Sigmoid colon (tissue), 7 donors: ENCODE results near the gene ZMIZ1. TPM values are rescaled to one million over a fixed set of nuclear protein-coding genes. Genes with fewer than 3 reads are reported as not detected.
A peak's percentile ranks its signal among the peaks of the same experiment; 100 is the strongest.

Source experiments
- DNase-seq: peaks from one replicate; pipeline ENCODE4 v3.0.0-alpha.2; 2019
- H3K27ac ChIP-seq, 4 donors: fragments of 200-600 bp; sonication (generic); one replicate each; pipeline ENCODE4 v1.5.1; 2016 to 2019; ENCODE audit warnings: mild to moderate bottlenecking in 1 of 4
- H3K27me3 ChIP-seq, 3 donors: fragments of 200-600 bp; sonication (generic); one replicate each; pipeline ENCODE4 v1.5.1; 2019; ENCODE audit warnings: mild to moderate bottlenecking in 1 of 3
- H3K36me3 ChIP-seq, 4 donors: fragments of 200-600 bp; sonication (generic); one replicate each; pipeline ENCODE4 v1.5.1; 2016 to 2019
- H3K4me1 ChIP-seq, 4 donors: fragments of 200-600 bp; sonication (generic); one replicate each; pipeline ENCODE4 v1.5.1; 2017 to 2019
- H3K4me3 ChIP-seq, 4 donors: fragments of 200-600 bp; sonication (generic); one replicate each; pipeline ENCODE4 v1.5.1; 2017 to 2019; ENCODE audit warnings: mild to moderate bottlenecking in 2 of 4, moderate library complexity in 1 of 4
- H3K9me3 ChIP-seq, 4 donors: fragments of 200-600 bp in 3 of 4; sonication (generic) in 3 of 4; one replicate each; pipeline versions ENCODE4 v1.5.1 to v1.6.1; 2013 to 2019
- CTCF ChIP-seq, 4 experiments: fragments of 450-650 bp in 3 of 4; fragments of 200-600 bp in 1 of 4; IDR thresholded peaks; one replicate each; pipeline ENCODE4 v1.5.1; 2016 to 2019; ENCODE audit warnings: antibody characterized with exemption in 4 of 4, mild to moderate bottlenecking in 3 of 4, moderate library complexity in 2 of 4
- EP300 ChIP-seq, 4 donors: sonication (generic); formaldehyde crosslinking; IDR thresholded peaks; one replicate each; pipeline ENCODE4 v1.6.1; 2017; ENCODE audit warnings: antibody characterized with exemption in 4 of 4
- POLR2A ChIP-seq, 2 donors: fragments of 450-650 bp; IDR thresholded peaks; one replicate each; pipeline ENCODE4 v1.6.1; 2016; ENCODE audit warnings: antibody characterized with exemption in 2 of 2, mild to moderate bottlenecking in 2 of 2, moderate library complexity in 2 of 2
- POLR2AphosphoS5 ChIP-seq, 4 donors: sonication (generic); formaldehyde crosslinking; IDR thresholded peaks; one replicate each; pipeline ENCODE4 v1.6.1; 2017; ENCODE audit warnings: antibody characterized with exemption in 4 of 4
- WGBS, 2 donors: extraction: QIAGEN DNeasy Blood & Tissue Kit; methylation state at CpG; one replicate each; pipeline ENCODE4 v1.1.7; 2013; 5-methylcytosine and 5-hydroxymethylcytosine counted together
- intact Hi-C: fragments of 100-400 bp; cut with DNase I; formaldehyde crosslinking; loops from one replicate; pipeline ENCODE4 v1.15.1; 2023
- polyA plus RNA-seq, 3 donors: library from polyadenylated mRNA; stranded (reverse); fragments of 200-250 nt; gene quantifications; one replicate each; pipeline ENCODE4 v1.2.3, GENCODE V29; 2013
- total RNA-seq, 4 donors: library from RNA; depleted of rRNA; stranded (reverse); fragments of >200 nt; gene quantifications; one replicate each; pipeline ENCODE4 v1.1.0, GENCODE V29; 2016
- donor health status: healthy with polysubstance abuse.
- donor health status: Bipolar disorder and iron deficiency.
- donor health status: healthy.

The ZMIZ1 gene
- total and polyA plus RNA-seq, 7 donors: 17.4 to 49.3 (median 31.5) TPM

- Histone ChIP-seq H3K4me1 (peaks cover 0 to 82% (median 78%) of the 10 kb centered on the region in 4 donors), H3K27ac (peak overlapping the region in 3 of 4 donors; percentile 93 to 98 (median 95)), H3K36me3 (peaks cover 0 to 14% (median 3%) of the 10 kb centered on the region in 4 donors), H3K27me3 (no peaks in the 10 kb centered on the region), H3K9me3 (no peaks in the 10 kb centered on the region), H3K4me3 (no peak overlapping the region)
- TF ChIP-seq POLR2AphosphoS5 (IDR thresholded peaks at IDR 0.05) (no peak), CTCF (IDR thresholded peaks at IDR 0.05) (no peak), POLR2A (IDR thresholded peaks at IDR 0.05) (no peak), EP300 (IDR thresholded peaks at IDR 0.05) (no peak)
- no peak for DNase-seq
- 92 to 93% methylated on average over 8 of the region's 8 CpGs for WGBS, 2 donors
- intact Hi-C loops: no loop called here
Observed at GRCh38 chr10:79234391-79235315, 165.9 kb downstream of the ZMIZ1 start.

- H3K36me3 ChIP-seq: peaks cover 0 to 6% (median 2%) of the 10 kb centered on the region in 4 donors
- DNase-seq: no peak
- H3K27ac ChIP-seq: peak overlapping the region; percentile 17 to 98 (median 94)
- no peak overlapping the region for H3K4me3 ChIP-seq
- peaks cover 0 to 86% (median 80%) of the 10 kb centered on the region in 4 donors for H3K4me1 ChIP-seq
- intact Hi-C loops: no loop called here
- no peaks in the 10 kb centered on the region for H3K9me3 ChIP-seq
- WGBS, 2 donors: 85 to 90% methylated on average over 10 of the region's 10 CpGs
- no peaks in the 10 kb centered on the region for H3K27me3 ChIP-seq
- no peak for TF ChIP-seq CTCF (IDR thresholded peaks at IDR 0.05)
- no peak for TF ChIP-seq POLR2A (IDR thresholded peaks at IDR 0.05)
- peak; percentile 31 to 76 (median 54) for TF ChIP-seq POLR2AphosphoS5 (IDR thresholded peaks at IDR 0.05)
Observed at GRCh38 chr10:79235765-79236432, 167.1 kb downstream of the ZMIZ1 start.

- peaks cover 0 to 92% (median 85%) of the 10 kb centered on the region in 4 donors for H3K4me1 ChIP-seq
- WGBS, 2 donors: 85 to 93% methylated on average over 9 of the region's 9 CpGs
- TF ChIP-seq EP300 (IDR thresholded peaks at IDR 0.05): no peak
- TF ChIP-seq POLR2A (IDR thresholded peaks at IDR 0.05): no peak
- no peak for TF ChIP-seq CTCF (IDR thresholded peaks at IDR 0.05)
- no peak for TF ChIP-seq POLR2AphosphoS5 (IDR thresholded peaks at IDR 0.05)
- no peak overlapping the region for H3K4me3 ChIP-seq
- H3K27me3 ChIP-seq: no peaks in the 10 kb centered on the region
- H3K27ac ChIP-seq: peak overlapping the region; percentile 17 to 98 (median 94)
- DNase-seq: no peak
- H3K9me3 ChIP-seq: no peaks in the 10 kb centered on the region
- intact Hi-C loops: no loop called here
- H3K36me3 ChIP-seq: peaks cover 0 to 4% (median 1%) of the 10 kb centered on the region in 4 donors
Observed at GRCh38 chr10:79236433-79236765, 167.6 kb downstream of the ZMIZ1 start.

- intact Hi-C loops: loop anchor here (2.0 kb wide), 1 partner anchor 13 kb away; no protein-coding TSS in a partner anchor
- TF ChIP-seq POLR2A (IDR thresholded peaks at IDR 0.05): no peak
- 82 to 84% methylated on average over 12 of the region's 12 CpGs for WGBS, 2 donors
- Histone ChIP-seq H3K36me3 (peaks cover 0 to 2% (median 0%) of the 10 kb centered on the region in 4 donors), H3K9me3 (no peaks in the 10 kb centered on the region), H3K4me3 (no peak overlapping the region), H3K27ac (peak overlapping the region; percentile 59 to 98 (median 94)), H3K27me3 (no peaks in the 10 kb centered on the region), H3K4me1 (peaks cover 0 to 98% (median 96%) of the 10 kb centered on the region in 4 donors)
- no peak for DNase-seq
Observed at GRCh38 chr10:79237454-79238157, 168.8 kb downstream of the ZMIZ1 start.
